H1 (cell line): ENCODE measurements around the gene KDM4E. TPM values are rescaled to one million over a fixed set of nuclear protein-coding genes. Genes with fewer than 3 reads are reported as not detected.

Source experiments
- CTCF ChIA-PET: fragments of 300-600 bp; sonication (Branson Sonifier 250); formaldehyde crosslinking; loops from one replicate; lab custom pipeline; 2021; ENCODE audit not compliant: partially characterized antibody; lab: Charles Lee
- POLR2A ChIA-PET: fragments of 300-600 bp; sonication (Branson Sonifier 250); formaldehyde crosslinking; loops from one replicate; lab custom pipeline; 2021; ENCODE audit warnings: inconsistent platforms; ENCODE audit not compliant: partially characterized antibody; lab: Charles Lee
- DNase-seq, 2 experiments: peaks; one replicate each; pipeline versions ENCODE4 v3.0.0 to v3.0.0-alpha.2; 2010 to 2022; ENCODE audit warnings: low spot score in 2 of 2, low read depth in 1 of 2, mixed read lengths in 1 of 2
- FAIRE-seq: peaks from 2 replicates; lab custom pipeline; 2011; peaks lifted over from hg19 to GRCh38; lab: Jason Lieb, UNC
- H2AFZ ChIP-seq: 2 replicates; pipeline ENCODE4 v1.8.1; 2012; ENCODE audit warnings: low read length, inconsistent platforms
- H2AK5ac ChIP-seq: 2 replicates; pipeline ENCODE4 v1.6.1; 2013; ENCODE audit warnings: low read depth, low read length
- H2BK120ac ChIP-seq: replicated peaks from 2 replicates; pipeline ENCODE3; 2013; ENCODE audit warnings: low read depth, low read length, inconsistent platforms
- H2BK12ac ChIP-seq: 2 replicates; pipeline ENCODE4 v1.6.1; 2013; ENCODE audit warnings: low read depth, low read length
- H2BK15ac ChIP-seq: 2 replicates; pipeline ENCODE4 v1.6.1; 2013; ENCODE audit warnings: low read length
- H2BK20ac ChIP-seq: 2 replicates; pipeline ENCODE4 v1.6.1; 2013; ENCODE audit warnings: low read length
- H2BK5ac ChIP-seq: 2 replicates; pipeline ENCODE4 v1.6.1; 2013; ENCODE audit warnings: low read depth, low read length
- H3K14ac ChIP-seq: 2 replicates; pipeline ENCODE4 v1.6.1; 2013; ENCODE audit warnings: inconsistent platforms; ENCODE audit not compliant: insufficient read length
- H3K18ac ChIP-seq: 2 replicates; pipeline ENCODE4 v1.6.1; 2013; ENCODE audit warnings: low read length; ENCODE audit errors: extremely low read depth
- H3K23ac ChIP-seq: 2 replicates; pipeline ENCODE4 v1.6.1; 2013; ENCODE audit warnings: inconsistent platforms; ENCODE audit not compliant: insufficient read length
- H3K23me2 ChIP-seq: 2 replicates; pipeline ENCODE4 v1.6.1; 2013; ENCODE audit warnings: low read depth, low read length
- H3K27ac ChIP-seq: 2 replicates; pipeline ENCODE4 v1.6.1; 2011; ENCODE audit warnings: low read depth, low read length, inconsistent platforms
- H3K27me3 ChIP-seq, 4 experiments: replicated peaks in 1 of 4; 1 replicate in 1 of 4; 2 replicates in 3 of 4; pipeline versions ENCODE4 v1.6.1 to v1.8.1; 2011 to 2013; ENCODE audit warnings: low read length in 3 of 4, mild to moderate bottlenecking in 3 of 4, inconsistent platforms in 2 of 4, mixed read lengths in 2 of 4, moderate library complexity in 1 of 4; ENCODE audit not compliant: control insufficient read depth in 3 of 4, insufficient read depth in 3 of 4; ENCODE audit errors: extremely low read depth in 1 of 4
- H3K36me3 ChIP-seq, 4 experiments: 2 replicates each; pipeline versions ENCODE4 v1.6.1 to v1.8.1; 2011 to 2013; ENCODE audit warnings: mild to moderate bottlenecking in 4 of 4, low read length in 3 of 4, moderate library complexity in 2 of 4, control low read depth in 1 of 4, inconsistent platforms in 1 of 4; ENCODE audit not compliant: insufficient read depth in 4 of 4, control insufficient read depth in 2 of 4
- H3K4ac ChIP-seq: replicated peaks from 2 replicates; pipeline ENCODE3; 2013; ENCODE audit warnings: low read length, low read depth, mixed read lengths, inconsistent platforms; ENCODE audit not compliant: insufficient read length
- H3K4me1 ChIP-seq, 4 experiments: replicated peaks in 1 of 4; 1 replicate in 1 of 4; 2 replicates in 3 of 4; pipeline versions ENCODE4 v1.6.1 to v1.8.1; 2011 to 2013; ENCODE audit warnings: low read length in 3 of 4, inconsistent platforms in 2 of 4, mixed read lengths in 1 of 4; ENCODE audit not compliant: insufficient read depth in 4 of 4, control insufficient read depth in 3 of 4
- H3K4me2 ChIP-seq, 2 experiments: 2 replicates each; pipeline versions ENCODE4 v1.6.1 to v1.8.1; 2011 to 2013; ENCODE audit warnings: low read depth in 2 of 2, low read length in 2 of 2, control low read depth in 1 of 2, inconsistent platforms in 1 of 2, mild to moderate bottlenecking in 1 of 2; ENCODE audit not compliant: insufficient read depth in 1 of 2
- H3K4me3 ChIP-seq, 4 experiments: fragments of 200-600, 300-600 bp in 1 of 4; sonication (generic), shearing (Covaris generic), sonication (Bioruptor Twin) in 1 of 4; 2 replicates each; pipeline versions ENCODE4 v1.5.1 to v1.8.1; 2011 to 2016; ENCODE audit warnings: low read length in 4 of 4, low read depth in 3 of 4, control low read depth in 2 of 4, inconsistent platforms in 2 of 4, mild to moderate bottlenecking in 2 of 4, mixed read lengths in 1 of 4, moderate library complexity in 1 of 4; ENCODE audit not compliant: insufficient read depth in 2 of 4; ENCODE audit errors: extremely low read depth in 1 of 4
- H3K56ac ChIP-seq: replicated peaks from 2 replicates; pipeline ENCODE3; 2013; ENCODE audit warnings: low read depth, mild to moderate bottlenecking, mixed read lengths, low read length, inconsistent platforms; ENCODE audit not compliant: insufficient read length
- H3K79me1 ChIP-seq: 2 replicates; pipeline ENCODE4 v1.6.1; 2013; ENCODE audit warnings: low read depth, low read length, control low read depth
- H3K79me2 ChIP-seq, 2 experiments: 2 replicates each; pipeline versions ENCODE4 v1.6.1 to v1.8.1; 2012 to 2013; ENCODE audit warnings: low read length in 2 of 2, mild to moderate bottlenecking in 2 of 2, inconsistent platforms in 1 of 2; ENCODE audit not compliant: insufficient read depth in 2 of 2, control insufficient read depth in 1 of 2
- H3K9ac ChIP-seq, 4 experiments: replicated peaks in 1 of 4; 1 replicate in 1 of 4; 2 replicates in 3 of 4; pipeline versions ENCODE4 v1.6.1 to v1.8.1; 2011 to 2013; ENCODE audit warnings: low read depth in 3 of 4, low read length in 3 of 4, control low read depth in 2 of 4, mild to moderate bottlenecking in 2 of 4, moderate library complexity in 2 of 4, inconsistent platforms in 1 of 4; ENCODE audit errors: extremely low read depth in 1 of 4
- H3K9me3 ChIP-seq, 2 experiments: 2 replicates each; pipeline versions ENCODE4 v1.6.1 to v1.8.1; 2012 to 2013; ENCODE audit warnings: mild to moderate bottlenecking in 2 of 2, moderate library complexity in 2 of 2, control low read depth in 1 of 2, inconsistent platforms in 1 of 2, low read depth in 1 of 2, low read length in 1 of 2, mixed read lengths in 1 of 2; ENCODE audit not compliant: insufficient read depth in 2 of 2
- H4K20me1 ChIP-seq, 2 experiments: replicated peaks in 1 of 2; 2 replicates each; pipeline versions ENCODE3 to v1.8.1; 2011 to 2013; ENCODE audit warnings: inconsistent platforms in 2 of 2, low read length in 2 of 2, mild to moderate bottlenecking in 1 of 2; ENCODE audit not compliant: insufficient read depth in 2 of 2, control insufficient read depth in 1 of 2
- H4K5ac ChIP-seq: 2 replicates; pipeline ENCODE4 v1.6.1; 2013; ENCODE audit warnings: low read length, low read depth, mixed read lengths, inconsistent platforms; ENCODE audit not compliant: insufficient read length
- H4K8ac ChIP-seq: 2 replicates; pipeline ENCODE4 v1.8.0; 2013; ENCODE audit warnings: mild to moderate bottlenecking, moderate library complexity, low read length, inconsistent platforms; ENCODE audit not compliant: insufficient read depth; ENCODE audit errors: extremely low read depth
- H4K91ac ChIP-seq: replicated peaks from 2 replicates; pipeline ENCODE3; 2013; ENCODE audit warnings: low read length, mixed read lengths, inconsistent platforms; ENCODE audit not compliant: insufficient read length
- ASH2L ChIP-seq: fragments of 200-600, 300-600 bp; sonication (generic); IDR thresholded peaks from one replicate; pipeline ENCODE4 v1.7.1; 2017; ENCODE audit warnings: low read length
- ATF3 ChIP-seq: IDR thresholded peaks from 2 replicates; pipeline ENCODE4 v1.6.1; 2011; ENCODE audit warnings: low read depth, mild to moderate bottlenecking, low read length; ENCODE audit not compliant: insufficient read depth
- CBX5 ChIP-seq: fragments of 300-800, 300-1000 bp; sonication (generic); IDR thresholded peaks from 2 replicates; pipeline ENCODE4 v1.7.1; 2016; ENCODE audit warnings: antibody characterized with exemption, low read length, low read depth
- CEBPB ChIP-seq: IDR thresholded peaks from 2 replicates; pipeline ENCODE4 v1.6.1; 2012; ENCODE audit warnings: low read depth, low read length
- HDAC2 ChIP-seq, 2 experiments: fragments of 300-600 bp in 1 of 2; sonication (generic) in 1 of 2; IDR thresholded peaks; 2 replicates each; pipeline ENCODE4 v1.6.1; 2011 to 2012; ENCODE audit warnings: low read depth in 2 of 2, low read length in 2 of 2, mild to moderate bottlenecking in 2 of 2, moderate library complexity in 2 of 2, borderline replicate concordance in 1 of 2, inconsistent platforms in 1 of 2
- KDM4A ChIP-seq: IDR thresholded peaks from one replicate; pipeline ENCODE4 v1.7.1; 2012; ENCODE audit warnings: low read depth, mild to moderate bottlenecking, moderate library complexity, low read length, inconsistent platforms; ENCODE audit not compliant: severe bottlenecking
- KDM5A ChIP-seq: fragments of 200-600 bp; IDR thresholded peaks from 2 replicates; pipeline ENCODE4 v1.7.1; 2012; ENCODE audit warnings: mild to moderate bottlenecking, low read length, inconsistent platforms, mixed read lengths
- RXRA ChIP-seq: IDR thresholded peaks from 2 replicates; pipeline ENCODE4 v1.6.1; 2011; ENCODE audit warnings: low read depth, mild to moderate bottlenecking, low read length, moderate library complexity; ENCODE audit not compliant: insufficient read depth
- TEAD4 ChIP-seq: IDR thresholded peaks from 2 replicates; pipeline ENCODE4 v1.6.1; 2012; ENCODE audit warnings: low read depth, low read length, inconsistent platforms, mixed read lengths
- WGBS, 2 experiments: shearing (Covaris generic) in 1 of 2; methylation state at CpG; one replicate each; pipeline versions ENCODE4 v1.1.6 to v1.1.7; 2013 to 2015; ENCODE audit warnings: low lambda C conversion rate in 2 of 2, mixed read lengths in 2 of 2, inconsistent platforms in 1 of 2, low coverage in 1 of 2, missing lambda C conversion rate in 1 of 2; ENCODE audit not compliant: insufficient replicate concordance in 2 of 2, insufficient coverage in 1 of 2, insufficient read length in 1 of 2; ENCODE audit errors: extremely low coverage in 1 of 2, missing lambda C conversion rate in 1 of 2; 5-methylcytosine and 5-hydroxymethylcytosine counted together
- polyA plus RNA-seq, 7 experiments: library from polyadenylated mRNA; depleted of rRNA in 3 of 7; stranded (reverse) in 5 of 7; unstranded in 2 of 7; fragments of >200 nt in 5 of 7; fragments of 200-250 nt in 2 of 7; gene quantifications; 1 replicate in 5 of 7; 2 replicates in 1 of 7; 4 replicates in 1 of 7; pipeline versions ENCODE4 v1.2.1 to v1.2.3, GENCODE V29; 2011 to 2013; ENCODE audit warnings: missing spikeins in 2 of 7, mixed read lengths in 2 of 7
- total RNA-seq: library from RNA; stranded (reverse); fragmentation: NEBNext Ultra II Directional; extraction: Animal tissue kit (Norgen Biotek cat#: 25700); gene quantifications from 2 replicates; pipeline ENCODE4 v1.2.1, GENCODE V29; 2021

The KDM4E gene
- total and polyA plus RNA-seq, 2 of the 8 experiments (the other 6 are each of a cell fraction or from before 2014, with no cell fraction given): not detected

- H2AK5ac ChIP-seq: no peak overlapping the region
- H4K8ac ChIP-seq: no peak overlapping the region
- H3K23me2 ChIP-seq: no peaks in the 10 kb centered on the region
- H3K14ac ChIP-seq: no peak overlapping the region
- H3K27me3 ChIP-seq: no peaks in the 10 kb centered on the region
- no peak overlapping the region for H2BK15ac ChIP-seq
- H3K18ac ChIP-seq: no peak overlapping the region
- no peak overlapping the region for H3K4me2 ChIP-seq
- FAIRE-seq: no peak
- H3K4me3 ChIP-seq: no peak overlapping the region
- 98% methylated on average over 2 of the region's 2 CpGs; no CpG with 5 or more reads in 1 of the 2 experiments for WGBS, 2 experiments
- H2BK12ac ChIP-seq: no peak overlapping the region
- H2AFZ ChIP-seq: no peak overlapping the region
- H3K79me1 ChIP-seq: no peaks in the 10 kb centered on the region
- H3K4ac ChIP-seq: no peak overlapping the region
- H3K79me2 ChIP-seq: no peaks in the 10 kb centered on the region
- H3K27ac ChIP-seq: no peak overlapping the region
- ChIA-PET POLR2A (no interaction called here), CTCF (no interaction called here)
- no peak overlapping the region for H3K56ac ChIP-seq
- H4K20me1 ChIP-seq: no peaks in the 10 kb centered on the region
- peaks cover 0 to 4% of the 10 kb centered on the region in 2 experiments; a peak in 2 of 4 replicates for H3K9me3 ChIP-seq
- no peak for TF ChIP-seq HDAC2 (IDR thresholded peaks at IDR 0.05; ENCODE audit: borderline replicate concordance in 1 of 2, low read depth in 2 of 2, low read length in 2 of 2)
- no peak for TF ChIP-seq TEAD4
- TF ChIP-seq KDM4A: no peak
- no peak for TF ChIP-seq CEBPB
- no peak for TF ChIP-seq RXRA
- TF ChIP-seq CBX5: no peak
- no peak for TF ChIP-seq ASH2L
- TF ChIP-seq KDM5A: no peak
- TF ChIP-seq ATF3: no peak
- no peak overlapping the region for H2BK5ac ChIP-seq
- no peak overlapping the region for H3K23ac ChIP-seq
- no peak overlapping the region for H3K9ac ChIP-seq
- H3K4me1 ChIP-seq: no peaks in the 10 kb centered on the region
- H2BK120ac ChIP-seq: no peak overlapping the region
- no peaks in the 10 kb centered on the region for H3K36me3 ChIP-seq
- no peak overlapping the region for H4K5ac ChIP-seq
- H2BK20ac ChIP-seq: no peak overlapping the region
- DNase-seq: no peak
- no peak overlapping the region for H4K91ac ChIP-seq
Measured at GRCh38 chr11:95035316-95035715, 10.3 kb downstream of the KDM4E start.
